K562 (cell line): ENCODE data around the gene TUBD1. TPM values are rescaled to one million over a fixed set of nuclear protein-coding genes. Genes with fewer than 3 reads are reported as not detected.

ENCODE experiments used
- ATAC-seq: fragments of 200-7000 bp; cut with Tn5 transposase; 3 replicates; pipeline ENCODE4 v1.9.1; 2020; ENCODE audit warnings: moderate library complexity
- BruUV-seq: library from RNA; stranded (reverse); fragments of 400-500 nt; replicated peaks from 2 replicates; lab custom pipeline; 2021; lab: Mats Ljungman, UMichigan
- CTCF ChIA-PET: fragments of 300-600 bp; formaldehyde crosslinking; extraction: SDS; loops from one replicate; lab custom pipeline; 2021; ENCODE audit warnings: low intra/inter-chr PET ratio; lab: Yijun Ruan, JAX
- POLR2A ChIA-PET: fragments of 300-600, 350-650 bp; sonication (Branson Sonifier 250); formaldehyde crosslinking; extraction: SDS; loops from one replicate; lab custom pipeline; 2021; ENCODE audit warnings: antibody characterized with exemption, inconsistent platforms; lab: Yijun Ruan, JAX
- DNase-seq, 4 experiments: peaks; one replicate each; pipeline versions ENCODE4 v3.0.0 to v3.0.0-alpha.2; 2011 to 2018; ENCODE audit warnings: low spot score in 3 of 4, mixed read lengths in 3 of 4; ENCODE audit errors: extremely low read depth in 1 of 4
- FAIRE-seq: peaks from 2 replicates; lab custom pipeline; 2011; peaks lifted over from hg19 to GRCh38; lab: Jason Lieb, UNC
- H2AFZ ChIP-seq: 2 replicates; pipeline ENCODE4 v1.6.0; 2011; ENCODE audit warnings: low read depth, low read length, control low read depth, inconsistent platforms
- H3K27ac ChIP-seq: fragments of 200-600 bp; 3 replicates; pipeline ENCODE4 v1.8.0; 2011; ENCODE audit warnings: low read depth, mild to moderate bottlenecking, control low read depth, inconsistent platforms, low read length, moderate library complexity, mixed read lengths; ENCODE audit errors: extremely low read depth
- H3K27me3 ChIP-seq, 2 experiments: fragments of 300-600 bp in 1 of 2; 2 replicates in 1 of 2; 3 replicates in 1 of 2; pipeline versions ENCODE4 v1.6.0 to v1.8.0; 2011; ENCODE audit warnings: inconsistent platforms in 2 of 2, low read length in 2 of 2, mild to moderate bottlenecking in 1 of 2, mixed read lengths in 1 of 2, moderate library complexity in 1 of 2; ENCODE audit not compliant: control insufficient read depth in 2 of 2, insufficient read depth in 2 of 2
- H3K36me3 ChIP-seq: fragments of 300-600 bp; 3 replicates; pipeline ENCODE4 v1.8.0; 2011; ENCODE audit warnings: mild to moderate bottlenecking, low read length, inconsistent platforms; ENCODE audit not compliant: control insufficient read depth, insufficient read depth
- H3K4me1 ChIP-seq, 2 experiments: fragments of 200-600 bp in 1 of 2; replicated peaks in 1 of 2; 2 replicates in 1 of 2; 3 replicates in 1 of 2; pipeline versions ENCODE4 v1.5.1 to v1.8.0; 2011; ENCODE audit warnings: inconsistent platforms in 2 of 2, low read length in 2 of 2, mild to moderate bottlenecking in 1 of 2, mixed read lengths in 1 of 2, moderate library complexity in 1 of 2; ENCODE audit not compliant: control insufficient read depth in 2 of 2, insufficient read depth in 2 of 2
- H3K4me2 ChIP-seq: 2 replicates; pipeline ENCODE4 v1.6.1; 2011; ENCODE audit warnings: low read length, control low read depth, inconsistent platforms, mixed read lengths; ENCODE audit not compliant: insufficient read depth
- H3K4me3 ChIP-seq: fragments of 200-600 bp; sonication (generic), shearing (Covaris generic); 2 replicates; pipeline ENCODE4 v1.5.1; 2016; ENCODE audit warnings: control low read depth, inconsistent platforms
- H3K79me2 ChIP-seq: fragments of 200-600 bp; 3 replicates; pipeline ENCODE4 v1.8.0; 2011; ENCODE audit warnings: low read length, inconsistent platforms; ENCODE audit not compliant: control insufficient read depth, insufficient read depth
- H3K9ac ChIP-seq, 2 experiments: 2 replicates each; pipeline versions ENCODE4 v1.6.0 to v1.6.1; 2011; ENCODE audit warnings: low read depth in 2 of 2, low read length in 2 of 2, control low read depth in 1 of 2, inconsistent platforms in 1 of 2, mild to moderate bottlenecking in 1 of 2, mixed read lengths in 1 of 2; ENCODE audit not compliant: insufficient read depth in 1 of 2
- H3K9me1 ChIP-seq: one replicate; pipeline ENCODE4 v1.6.0; 2011; ENCODE audit warnings: inconsistent platforms, mild to moderate bottlenecking, low read length, moderate library complexity; ENCODE audit not compliant: control insufficient read depth, insufficient read depth
- H3K9me3 ChIP-seq: replicated peaks from 2 replicates; pipeline ENCODE4 v1.5.1; 2011; ENCODE audit warnings: low read depth, low read length, inconsistent platforms; ENCODE audit not compliant: control insufficient read depth, insufficient read depth
- H4K20me1 ChIP-seq: replicated peaks from 2 replicates; pipeline ENCODE4 v1.6.1; 2011; ENCODE audit warnings: low read length, inconsistent platforms, mixed read lengths; ENCODE audit not compliant: control insufficient read depth, insufficient read depth
- ATF7 ChIP-seq: fragments of 450-650 bp; IDR thresholded peaks from 2 replicates; pipeline ENCODE4 v1.7.1; 2014; ENCODE audit warnings: mild to moderate bottlenecking, moderate library complexity
- EGR1 ChIP-seq: fragments of 450-650 bp; conservative IDR thresholded peaks from 2 replicates; pipeline ENCODE4 v1.6.1; 2017; ENCODE audit warnings: mild to moderate bottlenecking
- HCFC1 ChIP-seq: IDR thresholded peaks from 2 replicates; pipeline ENCODE4 v1.6.1; 2012; ENCODE audit warnings: low read depth, low read length, improper control_type of control experiment
- LEF1 ChIP-seq: fragments of 450-650 bp; IDR thresholded peaks from 2 replicates; pipeline ENCODE4 v1.6.1; 2016; ENCODE audit warnings: mild to moderate bottlenecking
- SMAD3 ChIP-seq: fragments of 450-650 bp; formaldehyde crosslinking; conservative IDR thresholded peaks from 2 replicates; pipeline ENCODE4 v1.4.0; 2020; ENCODE audit warnings: mild to moderate bottlenecking
- SMAD4 ChIP-seq: fragments of 250-450 bp; sonication (Bioruptor Pico); conservative IDR thresholded peaks from 2 replicates; pipeline ENCODE4 v1.8.0; 2021; ENCODE audit warnings: inconsistent platforms, mild to moderate bottlenecking, moderate library complexity
- SNIP1 ChIP-seq: fragments of 450-650 bp; IDR thresholded peaks from 2 replicates; pipeline ENCODE4 v1.7.1; 2017; ENCODE audit warnings: low read depth, mild to moderate bottlenecking
- XRCC4 ChIP-seq: IDR thresholded peaks from one replicate; pipeline ENCODE4 v1.6.1; 2011; ENCODE audit not compliant: insufficient read depth, insufficient read length; ENCODE audit errors: extremely low read depth
- ZNF134 ChIP-seq: fragments of 250-450 bp; sonication (Bioruptor Pico); conservative IDR thresholded peaks from 2 replicates; pipeline ENCODE4 v1.4.0; 2020
- ZNF165 ChIP-seq: fragments of 250-450 bp; sonication (Bioruptor Pico); IDR thresholded peaks from 2 replicates; pipeline ENCODE4 v1.4.0; 2020; ENCODE audit warnings: borderline replicate concordance
- ZNF263 ChIP-seq: sonication (generic); formaldehyde crosslinking; IDR thresholded peaks from 2 replicates; pipeline ENCODE4 v1.8.0; 2022; ENCODE audit warnings: mild to moderate bottlenecking, missing genetic modification reagents, borderline replicate concordance
- ZNF311 ChIP-seq: fragments of 250-450 bp; sonication (Bioruptor Pico); IDR thresholded peaks from 2 replicates; pipeline ENCODE4 v1.4.0; 2020; ENCODE audit warnings: mild to moderate bottlenecking, moderate library complexity
- ZNF644 ChIP-seq: fragments of 200-800 bp; sonication (Bioruptor generic); IDR thresholded peaks from 2 replicates; pipeline ENCODE4 v1.6.1; 2016; ENCODE audit warnings: low read depth, missing genetic modification characterization, missing compliant biosample characterization
- ZNF707 ChIP-seq: fragments of 250-450 bp; sonication (Bioruptor Pico); conservative IDR thresholded peaks from 2 replicates; pipeline ENCODE4 v1.8.0; 2022; ENCODE audit warnings: inconsistent platforms, mild to moderate bottlenecking, moderate library complexity
- WGBS: fragments of 100-300 bp; shearing (Covaris generic); methylation state at CpG from one replicate; pipeline ENCODE4 v1.1.6; 2016; ENCODE audit warnings: low coverage, mixed read lengths; ENCODE audit not compliant: insufficient coverage; ENCODE audit errors: missing lambda C conversion rate; 5-methylcytosine and 5-hydroxymethylcytosine counted together
- in situ Hi-C: fragments of 300-500 bp; cut with MboI; formaldehyde crosslinking; loops from 4 replicates; pipeline ENCODE4 v1.15.0; 2018; ENCODE audit warnings: inconsistent platforms, mixed read lengths
- intact Hi-C: fragments of 100-400 bp; cut with micrococcal nuclease; formaldehyde crosslinking; loops from 2 replicates; pipeline ENCODE4 v1.14.2; 2022
- polyA plus RNA-seq, 8 experiments: library from polyadenylated mRNA; depleted of rRNA in 4 of 8; stranded (reverse) in 5 of 8; unstranded in 3 of 8; fragments of >200 nt; fragmentation: Nextera tagmentation in 2 of 8; fragmentation: Illumina TruSeq in 1 of 8; extraction: Ambion mirVana in 2 of 8; extraction: Trizol in 1 of 8; gene quantifications; 2 replicates each; pipeline versions ENCODE4 v1.2.1 to v1.2.3, GENCODE V29; 2011 to 2014; ENCODE audit warnings: inconsistent platforms in 1 of 8, missing spikeins in 1 of 8
- total RNA-seq, 7 experiments: library from RNA; depleted of rRNA in 6 of 7; stranded (reverse); fragments of >200 nt in 6 of 7; fragmentation: Illumina TruSeq in 2 of 7; extraction: Trizol in 2 of 7; gene quantifications; 2 replicates each; pipeline versions ENCODE4 v1.2.1 to v1.2.3, GENCODE V29; 2011 to 2021; ENCODE audit warnings: low replicate concordance in 1 of 7
- TF ChIP-seq, protein P1 (sequence below): fragments of 200-800 bp; sonication (Bioruptor generic); IDR thresholded peaks from 2 replicates; pipeline ENCODE4 v1.6.1; 2017; ENCODE audit warnings: missing genetic modification characterization, missing compliant biosample characterization
- TF ChIP-seq, protein P2 (sequence below): IDR thresholded peaks from 2 replicates; pipeline ENCODE4 v1.6.1; 2014; ENCODE audit warnings: antibody characterized with exemption
- TF ChIP-seq, protein P3 (sequence below): fragments of 250-450 bp; sonication (Bioruptor Pico); IDR thresholded peaks from 2 replicates; pipeline ENCODE4 v1.8.0; 2022; ENCODE audit warnings: inconsistent platforms, mild to moderate bottlenecking, moderate library complexity, borderline replicate concordance

The TUBD1 gene
- total and polyA plus RNA-seq, 9 of the 15 experiments (the other 6 are each of a cell fraction or from before 2014, with no cell fraction given), result 10.8 to 35.3 (median 17.9) TPM

DNA sequence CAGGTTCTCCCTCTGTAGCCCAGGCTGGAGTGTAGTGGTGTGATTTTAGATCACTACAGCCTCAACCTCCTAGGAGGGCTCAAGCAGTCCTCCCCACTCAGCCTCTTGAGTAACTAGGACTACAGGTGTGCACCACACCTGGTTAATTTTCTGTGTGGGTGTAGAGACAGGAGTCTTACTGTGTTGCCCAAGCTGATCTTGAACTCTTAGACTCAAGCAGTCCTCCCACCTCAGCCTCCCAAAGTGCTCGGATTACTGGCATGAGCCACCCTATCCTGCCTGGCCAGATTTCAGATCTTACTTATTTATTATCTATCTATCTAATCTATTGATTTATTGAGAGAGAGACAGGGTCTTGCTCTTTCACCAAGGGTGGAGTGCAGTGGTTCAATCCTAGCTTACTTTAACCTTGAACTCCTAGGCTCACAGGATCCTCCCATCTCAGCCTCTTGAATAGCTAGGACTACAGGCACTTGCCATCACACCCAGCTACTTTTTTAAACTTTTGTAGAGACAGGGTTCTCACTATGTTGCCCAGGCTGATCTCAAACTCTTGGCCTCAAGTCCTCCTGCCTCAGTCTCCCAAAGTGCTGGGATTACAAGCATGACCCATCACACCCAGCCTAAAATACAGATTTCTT lies 61.8 kb downstream of the TUBD1 start (continued):
- peak; percentile 53; the same call in 1 of the 2 replicates for TF ChIP-seq ZNF311 (CRISPR knock-in tag)
- TF ChIP-seq HCFC1, result no peak
- TF ChIP-seq SNIP1, result no peak
- TF ChIP-seq, protein P1, sequence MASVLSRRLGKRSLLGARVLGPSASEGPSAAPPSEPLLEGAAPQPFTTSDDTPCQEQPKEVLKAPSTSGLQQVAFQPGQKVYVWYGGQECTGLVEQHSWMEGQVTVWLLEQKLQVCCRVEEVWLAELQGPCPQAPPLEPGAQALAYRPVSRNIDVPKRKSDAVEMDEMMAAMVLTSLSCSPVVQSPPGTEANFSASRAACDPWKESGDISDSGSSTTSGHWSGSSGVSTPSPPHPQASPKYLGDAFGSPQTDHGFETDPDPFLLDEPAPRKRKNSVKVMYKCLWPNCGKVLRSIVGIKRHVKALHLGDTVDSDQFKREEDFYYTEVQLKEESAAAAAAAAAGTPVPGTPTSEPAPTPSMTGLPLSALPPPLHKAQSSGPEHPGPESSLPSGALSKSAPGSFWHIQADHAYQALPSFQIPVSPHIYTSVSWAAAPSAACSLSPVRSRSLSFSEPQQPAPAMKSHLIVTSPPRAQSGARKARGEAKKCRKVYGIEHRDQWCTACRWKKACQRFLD (CRISPR knock-in tag), result 0 out of 2 replicates have a peak, but pooled peaks have one; percentile 0
- TF ChIP-seq SMAD3 (CRISPR knock-in tag), result 0 out of 2 replicates have a peak, but pooled peaks have one; percentile 7
- peak; percentile 81 for TF ChIP-seq ZNF263 (CRISPR knock-in tag)

DNA sequence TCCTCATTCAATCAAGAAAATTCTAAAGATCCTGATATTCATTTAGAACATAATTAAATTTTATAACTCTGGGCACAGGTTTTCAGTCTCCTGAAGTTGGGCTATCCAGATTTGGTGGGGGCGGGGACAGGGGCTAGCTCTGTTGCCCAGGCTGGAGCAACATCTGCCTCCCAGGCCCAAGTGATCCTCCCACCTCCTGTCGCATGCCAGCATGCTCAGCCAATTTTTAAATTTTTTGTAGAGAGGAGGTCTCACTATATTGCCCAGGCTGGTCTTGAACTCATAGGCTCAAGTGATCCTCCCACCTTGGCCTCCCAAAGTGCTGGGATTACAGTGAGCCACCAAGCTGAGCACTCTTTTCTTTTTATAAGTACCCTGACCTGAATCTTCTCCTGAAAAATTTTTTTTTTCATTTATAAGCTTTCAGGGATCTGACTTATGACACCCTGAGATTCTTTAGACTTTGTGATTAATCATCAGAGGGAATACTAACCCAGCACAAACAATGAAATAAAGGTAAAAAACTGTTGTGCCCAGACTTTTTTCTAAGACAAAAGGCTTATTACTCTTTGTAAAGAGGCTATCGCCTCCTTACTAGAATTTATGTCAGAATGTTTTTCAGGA lies 62.6 kb downstream of the TUBD1 start:
- peak; percentile 47 for ATAC-seq
- Histone ChIP-seq H2AFZ (no peak overlapping the region), H3K4me2 (no peak overlapping the region), H3K27ac (peak overlapping the region; percentile 91), H3K9me3 (no peaks in the 10 kb centered on the region), H3K36me3 (peaks cover 2% of the 10 kb centered on the region; the same call in 1 of the 3 replicates), H3K9ac (peak overlapping the region; percentile 23 to 61; a peak in 3 of 4 replicates), H3K79me2 (peaks cover 16% of the 10 kb centered on the region), H3K4me3 (no peak overlapping the region), H4K20me1 (no peaks in the 10 kb centered on the region), H3K9me1 (no peaks in the 10 kb centered on the region), H3K4me1 (peaks cover 9 to 66% of the 10 kb centered on the region in 2 experiments; a peak in 4 of 5 replicates), H3K27me3 (no peaks in the 10 kb centered on the region)
- no peak for FAIRE-seq
- in situ Hi-C loops (no loop called here), intact Hi-C loops (no loop called here)
- ChIA-PET CTCF (no interaction called here), POLR2A (interaction anchor here (0.8 to 3.5 kb wide), 5 partner anchors 8 to 28 kb away, joined by 3 to 28 read pairs (median 4); no protein-coding TSS in a partner anchor)
- no peak for DNase-seq
- 44% methylated on average over 3 of the region's 3 CpGs for whole genome bisulfite sequencing
- BruUV-seq, result no TSS peak
- TF ChIP-seq, protein P2, sequence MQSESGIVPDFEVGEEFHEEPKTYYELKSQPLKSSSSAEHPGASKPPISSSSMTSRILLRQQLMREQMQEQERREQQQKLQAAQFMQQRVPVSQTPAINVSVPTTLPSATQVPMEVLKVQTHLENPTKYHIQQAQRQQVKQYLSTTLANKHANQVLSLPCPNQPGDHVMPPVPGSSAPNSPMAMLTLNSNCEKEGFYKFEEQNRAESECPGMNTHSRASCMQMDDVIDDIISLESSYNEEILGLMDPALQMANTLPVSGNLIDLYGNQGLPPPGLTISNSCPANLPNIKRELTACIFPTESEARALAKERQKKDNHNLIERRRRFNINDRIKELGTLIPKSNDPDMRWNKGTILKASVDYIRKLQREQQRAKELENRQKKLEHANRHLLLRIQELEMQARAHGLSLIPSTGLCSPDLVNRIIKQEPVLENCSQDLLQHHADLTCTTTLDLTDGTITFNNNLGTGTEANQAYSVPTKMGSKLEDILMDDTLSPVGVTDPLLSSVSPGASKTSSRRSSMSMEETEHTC, result no peak
- TF ChIP-seq ATF7 (no peak), ZNF134 (0 out of 2 replicates have a peak, but pooled peaks have one; percentile 6), LEF1 (no peak), XRCC4 (no peak), ZNF707 (no peak), ZNF644 (0 out of 2 replicates have a peak, but pooled peaks have one; percentile 8), EGR1 (no peak), SMAD4 (0 out of 2 replicates have a peak, but pooled peaks have one; percentile 37), ZNF165 (CRISPR knock-in tag) (no peak)
- TF ChIP-seq, protein P3, sequence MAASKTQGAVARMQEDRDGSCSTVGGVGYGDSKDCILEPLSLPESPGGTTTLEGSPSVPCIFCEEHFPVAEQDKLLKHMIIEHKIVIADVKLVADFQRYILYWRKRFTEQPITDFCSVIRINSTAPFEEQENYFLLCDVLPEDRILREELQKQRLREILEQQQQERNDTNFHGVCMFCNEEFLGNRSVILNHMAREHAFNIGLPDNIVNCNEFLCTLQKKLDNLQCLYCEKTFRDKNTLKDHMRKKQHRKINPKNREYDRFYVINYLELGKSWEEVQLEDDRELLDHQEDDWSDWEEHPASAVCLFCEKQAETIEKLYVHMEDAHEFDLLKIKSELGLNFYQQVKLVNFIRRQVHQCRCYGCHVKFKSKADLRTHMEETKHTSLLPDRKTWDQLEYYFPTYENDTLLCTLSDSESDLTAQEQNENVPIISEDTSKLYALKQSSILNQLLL (CRISPR knock-in tag), result no peak
